Measurements from ENCODE around the gene IPCEF1.
A peak's percentile ranks its signal among the peaks of the same experiment; 100 is the strongest.
"Not testable (repeated sequence)": the region's sequence is repeated elsewhere in the genome, so short reads cannot be mapped to it uniquely, and the experiment has no call there.

Gene IPCEF1

GRCh38 chr6:154371281-154371680, 14.7 kb upstream of the IPCEF1 start:
- DNase-seq: no peak

GRCh38 chr6:154370545-154370944, 13.9 kb upstream of the IPCEF1 start:
- DNase-seq: no peak

- no peak for DNase-seq
These were observed 11.5 kb upstream of the IPCEF1 start for GRCh38 chr6:154367839-154368695.

GRCh38 chr6:154367336-154367735, 10.7 kb upstream of the IPCEF1 start:
- DNase-seq: no peak

- DNase-seq: no peak
These were observed 7.2 kb upstream of the IPCEF1 start for GRCh38 chr6:154363821-154364220.

- DNase-seq: no peak
These were observed 4.9 kb upstream of the IPCEF1 start for GRCh38 chr6:154361476-154361875.

- DNase-seq: no peak
These were observed 3.9 kb upstream of the IPCEF1 start for GRCh38 chr6:154360476-154360875.

- DNase-seq: no peak
These were observed 3.1 kb upstream of the IPCEF1 start for GRCh38 chr6:154359679-154360078.

GRCh38 chr6:154359161-154359574, 2.6 kb upstream of the IPCEF1 start:
- peak; percentile 50 for DNase-seq

- DNase-seq: no peak
These were observed 1.5 kb upstream of the IPCEF1 start for GRCh38 chr6:154358019-154358545.

GRCh38 chr6:154356113-154356512, 490 bp downstream of the IPCEF1 start:
- no peak for DNase-seq

- DNase-seq: no peak
These were observed 2.3 kb downstream of the IPCEF1 start for GRCh38 chr6:154354265-154354777.

GRCh38 chr6:154353626-154354025, 3.0 kb downstream of the IPCEF1 start:
- DNase-seq: no peak

- DNase-seq: no peak
These were observed 3.6 kb downstream of the IPCEF1 start for GRCh38 chr6:154352898-154353585.

- DNase-seq: no peak
These were observed 6.3 kb downstream of the IPCEF1 start for GRCh38 chr6:154350293-154350692.

- no peak for DNase-seq
These were observed 8.6 kb downstream of the IPCEF1 start for GRCh38 chr6:154347981-154348380.

GRCh38 chr6:154345811-154346210, 10.8 kb downstream of the IPCEF1 start:
- DNase-seq: no peak

- DNase-seq: no peak
These were observed 12.9 kb downstream of the IPCEF1 start for GRCh38 chr6:154343473-154344308.

GRCh38 chr6:154341871-154342270, 14.7 kb downstream of the IPCEF1 start:
- no peak for DNase-seq

- DNase-seq: no peak
These were observed 15.3 kb downstream of the IPCEF1 start for GRCh38 chr6:154341336-154341735.

GRCh38 chr6:154337406-154338005, 19.1 kb downstream of the IPCEF1 start:
- no peak for DNase-seq

GRCh38 chr6:154334147-154334546, 22.5 kb downstream of the IPCEF1 start:
- DNase-seq: not testable (repeated sequence)
